AG04449 (cell line): ENCODE data around the gene BCAS3.
"Not testable (repeated sequence)": the region's sequence is repeated elsewhere in the genome, so short reads cannot be mapped to it uniquely, and the experiment has no call there.

ENCODE experiments used
- CTCF ChIA-PET: fragments of 350-600 bp; formaldehyde crosslinking; extraction: SDS; loops from one replicate; lab custom pipeline; 2021; ENCODE audit warnings: antibody characterized with exemption; lab: Yijun Ruan, JAX
- POLR2A ChIA-PET: fragments of 400-600, 350-600 bp; formaldehyde crosslinking; extraction: SDS; loops from one replicate; lab custom pipeline; 2020; ENCODE audit warnings: antibody characterized with exemption, inconsistent platforms; lab: Yijun Ruan, JAX
- DNase-seq: peaks from one replicate; pipeline ENCODE4 v3.0.0-alpha.2; 2010; ENCODE audit warnings: low read depth, low spot score
- H3K4me3 ChIP-seq: 2 replicates; pipeline ENCODE4 v1.5.1; 2011; ENCODE audit warnings: low read depth, mild to moderate bottlenecking, control low read depth, low read length
- CTCF ChIP-seq: IDR thresholded peaks from one replicate; pipeline ENCODE4 v1.5.1; 2011; ENCODE audit warnings: mild to moderate bottlenecking, moderate library complexity, low read length, control low read depth, inconsistent platforms; ENCODE audit not compliant: insufficient read depth; ENCODE audit errors: missing control alignments

BCAS3 gene

GRCh38 chr17:61427567-61427966 lies 749.9 kb downstream of the BCAS3 start:
- POLR2A ChIA-PET = interaction anchor here (0.6 kb wide), 2 partner anchors 166 to 409 kb away, joined by 3 read pairs; no protein-coding TSS in a partner anchor
- no peak for DNase-seq
- CTCF ChIA-PET = interaction anchor here (0.8 to 7.2 kb wide), 9 partner anchors 9 to 147 kb away, joined by 3 to 82 read pairs (median 3); no protein-coding TSS in a partner anchor

DNA sequence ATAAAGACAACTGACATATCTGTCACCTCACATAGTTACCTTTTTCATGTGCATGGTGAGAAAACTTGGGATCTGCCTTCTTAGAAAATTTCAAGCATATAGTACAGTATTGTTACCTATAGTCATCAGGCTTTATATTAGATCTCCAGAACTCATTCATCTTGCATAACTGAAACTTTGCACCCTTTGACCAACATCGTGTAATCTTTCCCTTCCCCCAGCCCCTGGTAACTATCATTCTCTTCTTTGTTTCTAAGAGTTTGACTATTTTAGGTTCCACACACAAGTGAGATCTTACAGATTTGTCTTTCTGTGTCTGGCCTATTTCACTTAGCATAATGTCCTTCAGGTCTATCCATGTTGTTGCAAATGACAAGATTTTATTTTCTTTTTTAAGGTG lies 751.6 kb downstream of the BCAS3 start:
- no peak for DNase-seq
- ChIA-PET CTCF (interaction anchor here (0.7 to 7.2 kb wide), 2 partner anchors 10 to 15 kb away, joined by 3 to 82 read pairs; no protein-coding TSS in a partner anchor), POLR2A (no interaction called here)

More at GRCh38 chr17:61427567-61427966, 749.9 kb downstream of the BCAS3 start:
- no peak overlapping the region for H3K4me3 ChIP-seq
- no peak for TF ChIP-seq CTCF

DNA sequence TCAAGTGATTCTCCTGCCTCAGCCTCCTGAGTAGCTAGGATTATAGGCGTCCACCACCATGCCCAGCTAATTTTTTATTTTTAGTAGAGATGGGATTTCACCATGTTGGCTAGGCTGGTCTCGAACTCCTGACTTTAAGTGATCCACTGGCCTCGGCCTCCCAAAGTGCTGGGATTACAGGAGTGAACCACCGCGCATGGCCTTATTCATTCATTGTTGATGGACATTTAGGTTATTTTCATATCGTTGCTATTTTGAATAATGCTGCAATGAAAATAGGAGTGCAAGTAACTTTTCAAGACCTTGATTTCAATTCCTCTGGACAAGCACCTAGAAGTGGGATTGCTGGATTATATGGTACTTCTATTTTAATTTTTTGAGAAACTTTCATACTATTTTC lies 752.2 kb downstream of the BCAS3 start:
- H3K4me3 ChIP-seq, DNase-seq, POLR2A ChIA-PET: not testable (repeated sequence)
- CTCF ChIA-PET = interaction anchor here (0.7 to 7.2 kb wide), 2 partner anchors 9 to 15 kb away, joined by 3 to 82 read pairs; no protein-coding TSS in a partner anchor

More for the DNA sequence above, 751.6 kb downstream of the BCAS3 start:
- no peak overlapping the region for H3K4me3 ChIP-seq
- no peak for TF ChIP-seq CTCF

DNA sequence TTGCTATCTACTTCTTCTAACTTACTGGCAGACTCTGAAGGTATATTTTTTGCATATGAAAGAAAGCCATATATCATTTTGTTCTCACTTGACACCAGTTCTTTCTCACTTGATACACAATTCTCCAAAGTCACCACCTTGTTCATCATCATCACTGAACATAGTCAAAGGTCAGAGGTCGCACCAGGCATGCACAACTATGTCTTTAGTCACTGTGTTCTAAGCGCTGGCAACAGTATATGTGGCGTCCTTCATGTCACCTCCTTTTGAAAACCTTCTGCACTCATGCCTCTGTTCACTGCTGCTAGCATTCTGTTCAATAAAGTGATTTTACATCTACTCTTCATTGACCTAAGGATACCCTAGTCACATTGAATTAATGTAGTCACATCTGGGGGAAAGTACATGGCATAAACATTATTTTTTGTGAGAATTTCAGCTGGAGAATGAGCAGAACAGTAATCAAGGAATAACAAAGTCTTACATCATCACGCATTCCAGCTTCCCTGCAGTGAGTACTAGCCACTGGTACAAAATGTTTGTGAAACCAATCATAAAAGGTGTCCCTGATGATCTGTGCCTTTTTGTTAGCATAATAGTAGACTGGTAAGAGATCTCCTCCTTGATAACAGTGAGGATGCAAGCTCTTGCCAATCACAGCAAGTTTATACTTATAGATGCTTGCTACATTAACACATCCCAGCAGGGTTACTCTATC lies 754.1 kb downstream of the BCAS3 start:
- ChIA-PET CTCF (interaction anchor here (0.6 kb wide), 1 partner anchor 101 kb away, joined by 3 read pairs; no protein-coding TSS in a partner anchor), POLR2A (interaction anchor here (0.7 kb wide), 1 partner anchor 15 kb away, joined by 3 read pairs; no protein-coding TSS in a partner anchor)
- no peak for DNase-seq

GRCh38 chr17:61436273-61436672 lies 758.6 kb downstream of the BCAS3 start:
- ChIA-PET CTCF (interaction anchor here (1.0 kb wide), 1 partner anchor 9 kb away, joined by 3 read pairs; no protein-coding TSS in a partner anchor), POLR2A (no interaction called here)
- TF ChIP-seq CTCF = no peak
- DNase-seq = no peak
- H3K4me3 ChIP-seq = no peak overlapping the region

More for the DNA sequence above, 754.1 kb downstream of the BCAS3 start:
- H3K4me3 ChIP-seq = no peak overlapping the region
- no peak for TF ChIP-seq CTCF

GRCh38 chr17:61436995-61437704 lies 759.5 kb downstream of the BCAS3 start:
- TF ChIP-seq CTCF = no peak
- ChIA-PET CTCF (interaction anchor here (0.8 kb wide), 1 partner anchor 10 kb away, joined by 3 read pairs; no protein-coding TSS in a partner anchor), POLR2A (no interaction called here)

More at GRCh38 chr17:61436995-61437704, 759.5 kb downstream of the BCAS3 start:
- H3K4me3 ChIP-seq = no peak overlapping the region
- no peak for DNase-seq
